Effector memory CD8-positive, alpha-beta T cell (primary cell): ENCODE data around the gene SHC4.

Experiments
- ATAC-seq: fragments of 150-1000 bp; cut with Tn5 transposase; replicated peaks from 2 replicates; pipeline ENCODE4 v1.10.0; 2021; ENCODE audit warnings: mild to moderate bottlenecking, moderate library complexity
- DNase-seq, 3 experiments: peaks; one replicate each; pipeline ENCODE4 v3.0.0; 2021
- H3K27ac Mint-ChIP-seq, 2 donors: one replicate each; pipeline ENCODE4 v1.8.0; 2022; ENCODE audit warnings: mild to moderate bottlenecking in 2 of 2, mixed read lengths in 2 of 2, moderate library complexity in 2 of 2
- H3K27me3 Mint-ChIP-seq, 2 donors: one replicate each; pipeline ENCODE4 v1.8.0; 2022; ENCODE audit warnings: mixed read lengths in 2 of 2
- H3K36me3 Mint-ChIP-seq: one replicate; pipeline ENCODE4 v1.8.0; 2022; ENCODE audit warnings: mild to moderate bottlenecking, moderate library complexity, mixed read lengths; ENCODE audit not compliant: insufficient read depth
- H3K4me1 Mint-ChIP-seq, 2 donors: one replicate each; pipeline ENCODE4 v1.8.0; 2022; ENCODE audit warnings: low read depth in 2 of 2, mixed read lengths in 2 of 2
- H3K4me3 Mint-ChIP-seq, 2 donors: one replicate each; pipeline ENCODE4 v1.8.0; 2022; ENCODE audit warnings: mild to moderate bottlenecking in 2 of 2, mixed read lengths in 2 of 2, moderate library complexity in 2 of 2
- H3K9me3 Mint-ChIP-seq, 2 donors: one replicate each; pipeline ENCODE4 v1.8.0; 2022; ENCODE audit warnings: mixed read lengths in 2 of 2

Gene SHC4

DNA sequence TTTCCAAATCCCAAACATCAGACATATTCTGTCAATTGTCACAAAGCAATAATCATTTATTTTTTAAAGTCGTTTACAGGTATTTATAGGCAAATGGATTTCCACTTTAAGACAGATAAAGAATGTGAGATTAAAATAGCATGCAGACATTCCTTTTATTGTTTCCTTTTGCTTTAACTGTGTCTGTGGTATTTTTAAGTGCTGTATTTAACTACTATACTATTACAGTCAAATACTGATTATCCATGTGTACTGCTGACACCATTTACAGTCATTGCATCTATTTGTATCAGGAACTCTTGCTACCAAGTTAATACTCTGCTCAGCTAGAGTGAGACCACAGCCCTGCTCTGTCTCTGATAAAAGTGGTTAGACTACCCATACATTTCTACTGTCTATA, 140.0 kb downstream of the SHC4 start:
- no peak for ATAC-seq
- no peak overlapping the region for H3K4me3 Mint-ChIP-seq
- H3K4me1 Mint-ChIP-seq: no peaks in the 10 kb centered on the region
- H3K27ac Mint-ChIP-seq: no peak overlapping the region
- no peaks in the 10 kb centered on the region for H3K36me3 Mint-ChIP-seq
- no peak for DNase-seq
- H3K27me3 Mint-ChIP-seq: peaks cover 13 to 16% of the 10 kb centered on the region in 2 donors
- no peaks in the 10 kb centered on the region for H3K9me3 Mint-ChIP-seq

DNA sequence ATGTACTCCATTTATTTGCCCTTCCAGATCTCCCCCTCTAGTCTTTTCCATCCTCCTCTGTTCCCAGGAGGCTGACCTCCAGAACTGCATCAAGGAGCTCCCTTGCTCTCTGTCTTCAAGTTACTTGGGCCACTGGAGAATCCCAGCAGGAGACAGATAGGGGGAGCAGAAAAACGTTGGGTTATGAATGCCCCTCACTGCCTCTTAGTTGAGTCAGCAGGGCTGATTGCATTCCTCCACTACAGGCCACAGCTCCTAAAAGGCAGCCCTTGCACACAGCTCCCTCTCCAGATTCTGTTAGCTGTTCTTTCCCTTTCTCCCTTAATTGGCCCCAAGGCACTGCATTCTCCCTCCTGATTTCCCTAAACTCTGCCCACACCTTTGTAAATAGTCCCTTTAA, 140.5 kb downstream of the SHC4 start:
- DNase-seq: no peak
- no peak overlapping the region for H3K4me3 Mint-ChIP-seq
- no peaks in the 10 kb centered on the region for H3K4me1 Mint-ChIP-seq
- H3K9me3 Mint-ChIP-seq: no peaks in the 10 kb centered on the region
- no peaks in the 10 kb centered on the region for H3K36me3 Mint-ChIP-seq
- H3K27me3 Mint-ChIP-seq: peaks cover 13 to 16% of the 10 kb centered on the region in 2 donors
- no peak for ATAC-seq
- no peak overlapping the region for H3K27ac Mint-ChIP-seq

DNA sequence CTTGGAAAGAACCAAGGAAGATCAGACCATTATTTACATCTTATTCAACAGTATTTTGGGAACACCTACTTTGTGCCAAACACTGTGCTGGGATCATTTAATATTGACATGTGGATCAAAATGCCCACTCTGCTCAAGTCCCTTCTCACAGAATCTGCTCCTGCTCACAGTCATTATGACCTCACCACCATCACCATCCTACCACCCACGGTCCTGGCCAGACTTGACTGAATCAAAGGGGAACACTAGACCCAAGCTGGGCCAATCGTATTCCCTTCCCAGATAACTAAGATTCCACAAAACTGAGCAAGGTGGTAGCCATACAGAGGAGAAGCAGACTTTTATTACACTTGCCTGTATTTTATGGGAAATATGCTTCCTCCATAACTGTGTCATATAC, 149.4 kb downstream of the SHC4 start:
- no peak for DNase-seq
- Mint-ChIP-seq H3K27ac (no peak overlapping the region), H3K27me3 (peaks cover 10 to 20% of the 10 kb centered on the region in 2 donors), H3K9me3 (no peaks in the 10 kb centered on the region), H3K4me1 (peaks cover 20% of the 10 kb centered on the region in 2 donors), H3K4me3 (no peak overlapping the region), H3K36me3 (peaks cover 6% of the 10 kb centered on the region)
- ATAC-seq: no peak

DNA sequence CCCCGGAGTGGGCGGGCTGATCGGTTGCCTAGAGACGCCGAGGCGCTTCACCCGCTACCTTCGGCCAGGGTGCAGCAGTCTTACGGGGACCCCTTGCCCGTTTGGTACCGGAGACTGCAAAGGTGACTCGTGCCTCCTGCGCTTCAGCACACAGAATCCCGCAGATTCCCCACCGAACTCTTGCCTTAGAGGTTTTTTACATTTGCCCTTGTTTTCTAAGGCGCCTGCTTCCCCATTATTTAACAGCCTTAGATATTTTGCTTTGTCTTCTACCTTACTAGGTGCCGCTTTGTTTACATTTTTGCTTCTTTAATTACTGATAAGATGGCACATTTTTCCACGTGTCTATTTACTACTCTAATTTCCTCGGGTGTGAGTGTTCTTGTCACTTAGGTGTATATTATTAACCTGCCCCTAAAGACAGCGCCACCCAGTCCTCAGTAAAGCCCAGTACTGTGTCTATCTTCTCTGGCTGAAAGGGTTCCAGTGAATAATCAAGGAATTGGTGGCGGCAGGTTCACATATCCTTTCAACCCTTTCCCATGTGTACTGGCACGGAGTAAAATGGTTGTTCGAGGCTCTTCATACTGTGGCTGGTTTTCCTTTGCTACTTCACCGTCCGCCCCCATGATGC, 152.3 kb downstream of the SHC4 start:
- Mint-ChIP-seq H3K27me3 (peaks cover 6 to 20% of the 10 kb centered on the region in 2 donors), H3K9me3 (no peaks in the 10 kb centered on the region), H3K36me3 (peaks cover 6% of the 10 kb centered on the region), H3K4me1 (peaks cover 22 to 27% of the 10 kb centered on the region in 2 donors), H3K27ac (peak overlapping the region; percentile 11 to 89), H3K4me3 (peak overlapping the region; percentile 94 to 98)
- no peak for ATAC-seq
- no peak for DNase-seq

DNA sequence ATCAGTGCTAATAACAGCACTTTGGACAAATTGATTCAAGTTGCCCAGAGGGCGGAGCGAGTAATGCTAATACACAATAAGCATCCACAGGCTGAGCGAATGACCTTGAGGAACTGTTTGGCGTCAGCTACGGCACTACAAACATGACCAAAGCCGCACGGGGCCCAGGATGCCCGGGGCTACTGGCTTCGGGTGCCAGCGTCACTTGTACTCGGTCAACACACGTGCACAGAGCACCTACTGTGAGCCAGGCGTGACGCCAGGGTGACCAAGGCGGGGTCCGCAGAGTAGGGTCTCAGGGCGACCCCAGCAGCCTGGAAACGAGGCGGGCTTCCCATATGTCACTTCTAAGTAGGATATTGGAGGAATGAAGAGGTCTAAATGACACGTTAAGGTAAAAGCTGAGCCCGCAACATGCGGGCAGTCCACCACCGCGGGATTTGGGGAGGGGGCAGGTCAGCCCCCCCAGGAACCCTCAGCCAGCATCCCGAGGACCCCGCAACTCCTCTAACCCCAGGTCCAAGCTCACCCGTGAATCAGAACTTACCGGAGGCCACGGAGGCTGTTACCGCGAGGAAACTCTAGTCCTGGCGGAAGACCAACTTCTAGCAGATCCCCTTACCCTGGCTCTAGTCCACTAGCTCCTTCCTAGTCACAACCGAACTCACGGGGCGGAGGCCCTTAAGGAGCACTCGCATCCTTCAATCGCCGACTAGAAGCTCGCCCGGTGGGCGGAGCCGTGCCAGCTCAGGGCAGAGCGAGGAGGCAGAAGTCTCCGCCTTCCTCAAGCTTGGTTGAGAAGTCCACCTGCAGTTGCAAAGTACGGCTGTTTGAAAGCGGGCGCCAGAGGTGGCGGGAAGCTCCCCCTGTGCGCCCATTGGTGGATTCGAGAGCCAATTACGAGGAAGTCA, 153.1 kb downstream of the SHC4 start, which contains the start of gene CEP152:
CEP152 (minus strand) TSS at position 656 of the 911 bp plus-strand sequence. CDS start 5,420 bp downstream, outside the sequence.
- Mint-ChIP-seq H3K4me3 (peak within 1 kb of the TSS; percentile 94 to 98), H3K4me1 (peaks cover 22 to 34% of the 10 kb centered on the region in 2 donors), H3K27ac (peak within 1 kb of the TSS; percentile 89 to 92), H3K9me3 (no peaks in the 10 kb centered on the region), H3K36me3 (peaks cover 6% of the 10 kb centered on the region), H3K27me3 (peaks cover 6 to 20% of the 10 kb centered on the region in 2 donors)
- ATAC-seq (peak; percentile 90), DNase-seq (peak; percentile 96 to 98 (median 97))

DNA sequence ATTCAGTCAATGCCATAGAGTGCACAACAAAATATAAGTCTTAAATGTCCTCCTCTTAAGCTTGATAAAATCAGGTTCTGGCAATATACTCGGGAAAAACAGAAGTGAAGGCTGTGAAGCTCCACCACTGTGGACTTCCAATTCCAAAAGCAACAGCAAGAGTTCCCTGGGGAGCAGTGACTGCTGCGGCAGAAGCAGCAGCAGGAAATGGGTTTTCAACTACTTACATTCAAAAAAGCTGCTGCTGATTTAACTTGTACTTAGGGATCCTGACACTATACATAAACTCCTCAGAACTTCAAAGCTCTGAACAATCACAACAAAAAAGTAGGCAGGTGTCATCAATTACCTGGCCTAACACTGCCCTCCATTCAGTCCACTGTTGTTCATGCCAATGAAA, 157.6 kb downstream of the SHC4 start:
- DNase-seq: no peak
- Mint-ChIP-seq H3K4me3 (no peak overlapping the region), H3K4me1 (peaks cover 15 to 31% of the 10 kb centered on the region in 2 donors), H3K27ac (peak overlapping the region in 1 of 2 donors; percentile 29), H3K9me3 (no peaks in the 10 kb centered on the region), H3K27me3 (no peaks in the 10 kb centered on the region), H3K36me3 (peaks cover 5% of the 10 kb centered on the region)
- ATAC-seq: no peak

DNA sequence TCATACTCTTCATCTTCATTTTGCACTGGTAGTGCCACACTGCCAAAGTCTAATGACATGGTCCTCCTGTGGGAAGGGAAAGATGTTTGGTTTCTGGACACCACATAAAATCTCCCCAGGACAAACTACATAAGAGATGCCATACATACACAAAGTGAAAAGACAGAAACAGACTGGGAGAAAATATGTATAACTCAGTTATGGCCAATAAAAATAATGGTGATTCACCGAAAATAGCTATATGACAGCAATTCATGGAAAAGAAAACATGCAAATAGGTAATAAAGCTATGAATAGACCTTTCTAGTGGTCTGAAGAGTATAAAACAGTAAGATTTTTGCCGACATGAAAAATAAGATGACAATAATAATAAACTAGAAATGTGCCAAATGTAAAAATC, 158.1 kb downstream of the SHC4 start:
- Mint-ChIP-seq H3K4me1 (peaks cover 13 to 30% of the 10 kb centered on the region in 2 donors), H3K36me3 (peaks cover 2% of the 10 kb centered on the region), H3K27ac (no peak overlapping the region), H3K4me3 (no peak overlapping the region), H3K27me3 (no peaks in the 10 kb centered on the region), H3K9me3 (no peaks in the 10 kb centered on the region)
- no peak for DNase-seq
- no peak for ATAC-seq

DNA sequence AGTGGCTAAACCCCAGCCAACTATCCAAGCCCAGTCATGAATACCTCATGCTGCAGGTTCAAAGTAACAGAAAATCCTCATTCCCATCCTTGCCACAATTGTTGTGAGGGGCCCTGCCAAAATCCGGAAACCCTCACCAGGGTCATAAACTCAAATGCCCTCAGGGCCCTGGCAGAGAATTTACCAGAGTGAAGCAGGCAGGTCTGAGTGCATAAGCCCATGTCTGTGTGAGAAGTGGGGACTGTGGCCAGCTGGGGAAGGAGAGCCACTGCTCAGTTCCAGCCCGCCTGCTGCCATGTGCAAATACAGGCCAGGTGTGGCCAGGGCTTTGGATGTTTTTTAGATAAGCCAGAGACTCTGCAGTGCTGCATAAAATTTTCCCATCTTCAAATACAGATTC, 159.8 kb downstream of the SHC4 start:
- H3K4me3 Mint-ChIP-seq: no peak overlapping the region
- no peaks in the 10 kb centered on the region for H3K36me3 Mint-ChIP-seq
- no peaks in the 10 kb centered on the region for H3K9me3 Mint-ChIP-seq
- H3K27ac Mint-ChIP-seq: no peak overlapping the region
- DNase-seq (no peak), ATAC-seq (no peak)
- no peaks in the 10 kb centered on the region for H3K27me3 Mint-ChIP-seq
- H3K4me1 Mint-ChIP-seq: peaks cover 2 to 16% of the 10 kb centered on the region in 2 donors

DNA sequence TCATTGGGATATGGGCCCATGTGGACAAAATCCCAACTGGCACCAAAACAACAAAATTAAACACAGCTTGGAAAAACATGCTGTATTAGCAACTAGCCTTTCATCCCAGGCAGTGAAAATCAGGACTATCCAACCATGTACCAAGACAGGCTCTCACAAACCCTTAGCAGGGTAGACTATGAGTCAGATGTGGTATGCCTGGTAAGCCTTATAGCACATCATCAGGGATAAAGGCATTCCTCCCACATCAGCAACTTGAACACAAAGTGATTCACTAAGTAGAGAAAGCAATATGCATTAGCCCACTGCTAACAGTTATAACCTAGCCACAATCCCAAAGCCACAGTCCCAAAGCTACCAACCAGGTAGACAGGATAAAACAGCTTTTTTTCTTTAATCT, 160.9 kb downstream of the SHC4 start:
- Mint-ChIP-seq H3K4me3 (no peak overlapping the region), H3K27me3 (no peaks in the 10 kb centered on the region), H3K36me3 (no peaks in the 10 kb centered on the region), H3K9me3 (no peaks in the 10 kb centered on the region), H3K4me1 (peaks cover 1 to 14% of the 10 kb centered on the region in 2 donors), H3K27ac (no peak overlapping the region)
- DNase-seq (no peak), ATAC-seq (no peak)

DNA sequence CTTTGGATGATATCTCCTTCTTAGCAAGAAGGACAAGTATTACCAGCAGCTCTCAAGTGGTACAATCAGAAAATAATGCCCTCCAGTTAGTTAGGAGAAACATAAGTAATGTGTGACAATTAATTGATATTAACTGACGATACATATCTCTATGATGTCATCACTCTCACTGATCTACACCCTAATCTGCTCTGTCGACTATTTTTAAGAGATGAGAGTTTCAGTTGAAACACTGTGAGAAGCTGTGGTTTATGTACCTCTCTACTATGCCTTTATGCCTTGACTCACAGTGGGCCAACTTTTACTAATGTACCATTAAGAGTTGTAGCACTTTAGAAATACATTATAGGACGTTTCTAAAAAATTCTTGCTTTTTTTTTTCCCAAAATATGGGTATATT, 161.5 kb downstream of the SHC4 start:
- DNase-seq: no peak
- no peaks in the 10 kb centered on the region for H3K27me3 Mint-ChIP-seq
- no peaks in the 10 kb centered on the region for H3K36me3 Mint-ChIP-seq
- no peak overlapping the region for H3K4me3 Mint-ChIP-seq
- ATAC-seq: no peak
- H3K9me3 Mint-ChIP-seq: no peaks in the 10 kb centered on the region
- peaks cover 4 to 17% of the 10 kb centered on the region in 2 donors for H3K4me1 Mint-ChIP-seq
- H3K27ac Mint-ChIP-seq: no peak overlapping the region

DNA sequence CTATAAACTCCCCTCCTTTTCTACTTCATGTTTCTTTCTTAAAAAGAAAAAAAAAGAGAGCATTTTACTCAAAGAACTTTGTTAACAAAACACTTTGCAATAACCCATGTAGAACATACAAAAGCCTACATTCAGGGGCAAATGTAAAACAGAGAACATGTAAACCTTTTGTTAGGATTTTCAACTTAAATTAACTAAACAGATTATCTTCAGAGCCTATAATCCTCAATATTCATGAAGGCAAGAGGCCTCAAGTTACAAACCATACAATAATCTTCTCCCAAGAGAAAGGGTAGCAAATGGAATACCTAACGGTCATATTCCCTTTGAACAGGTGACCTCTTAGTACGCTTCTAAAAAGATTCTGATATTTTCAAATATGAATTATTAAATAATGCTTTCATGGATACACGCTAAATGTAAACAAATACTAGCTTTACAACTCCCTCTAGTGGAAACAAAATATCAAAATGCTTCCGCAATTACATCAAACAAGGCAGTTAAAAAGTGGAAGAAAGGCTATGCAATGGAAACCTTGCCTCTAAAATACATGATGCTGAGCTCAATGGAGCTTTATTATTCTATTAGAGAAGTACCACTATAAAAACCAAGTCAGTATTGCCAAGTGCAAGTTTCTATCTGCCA, 162.8 kb downstream of the SHC4 start:
- DNase-seq (no peak), ATAC-seq (no peak)
- Mint-ChIP-seq H3K4me3 (no peak overlapping the region), H3K4me1 (peaks cover 4 to 15% of the 10 kb centered on the region in 2 donors), H3K9me3 (no peaks in the 10 kb centered on the region), H3K27me3 (no peaks in the 10 kb centered on the region), H3K27ac (peak overlapping the region in 1 of 2 donors; percentile 50), H3K36me3 (no peaks in the 10 kb centered on the region)

DNA sequence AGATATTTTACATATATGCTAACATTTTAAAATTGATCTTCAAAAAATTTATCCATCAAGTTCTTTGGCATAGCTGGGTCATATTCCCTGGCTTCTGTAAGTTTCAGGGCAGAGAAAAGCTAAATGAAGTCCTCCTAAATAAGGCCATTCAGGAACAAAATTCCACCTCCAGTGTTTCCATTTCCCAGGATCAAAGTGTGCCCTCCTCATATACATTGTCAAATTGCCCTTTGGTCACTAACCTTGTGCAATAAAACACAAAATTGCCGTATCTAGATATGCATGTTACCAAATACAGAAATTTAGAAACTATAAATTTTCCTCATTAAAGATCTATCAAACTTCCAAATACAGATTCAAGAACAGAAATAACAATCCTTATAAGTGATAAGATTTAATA, 163.5 kb downstream of the SHC4 start:
- H3K9me3 Mint-ChIP-seq: no peaks in the 10 kb centered on the region
- no peaks in the 10 kb centered on the region for H3K36me3 Mint-ChIP-seq
- H3K27ac Mint-ChIP-seq: peak overlapping the region in 1 of 2 donors; percentile 50
- DNase-seq: no peak
- no peaks in the 10 kb centered on the region for H3K27me3 Mint-ChIP-seq
- no peak for ATAC-seq
- no peak overlapping the region for H3K4me3 Mint-ChIP-seq
- H3K4me1 Mint-ChIP-seq: peaks cover 4 to 16% of the 10 kb centered on the region in 2 donors

DNA sequence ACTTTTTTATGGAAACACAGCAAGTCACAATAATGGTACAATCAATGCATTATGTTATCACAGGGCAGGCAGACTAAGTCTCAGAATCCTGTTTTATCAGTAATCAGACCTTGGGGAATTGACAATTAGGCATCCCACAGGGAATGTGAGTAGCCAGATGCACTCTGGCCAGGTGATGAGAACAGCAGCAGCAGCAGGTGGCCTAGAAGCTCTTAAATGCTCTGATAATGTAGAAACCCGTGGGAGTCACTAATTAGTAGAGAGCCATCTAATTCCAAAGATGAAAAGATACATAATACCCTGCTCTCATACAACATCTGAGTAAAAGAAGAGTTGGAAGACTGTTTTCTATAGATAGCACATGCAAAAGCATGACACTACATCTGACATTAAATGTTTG, 165.4 kb downstream of the SHC4 start:
- H3K9me3 Mint-ChIP-seq: no peaks in the 10 kb centered on the region
- ATAC-seq (no peak), DNase-seq (no peak)
- no peaks in the 10 kb centered on the region for H3K36me3 Mint-ChIP-seq
- no peak overlapping the region for H3K27ac Mint-ChIP-seq
- peaks cover 4 to 16% of the 10 kb centered on the region in 2 donors for H3K4me1 Mint-ChIP-seq
- H3K4me3 Mint-ChIP-seq: no peak overlapping the region
- H3K27me3 Mint-ChIP-seq: no peaks in the 10 kb centered on the region
